Nucleus accumbens (tissue), 56 donors: Measurements from ENCODE around the gene COL18A1.
"Not testable (repeated sequence)": the region's sequence is repeated elsewhere in the genome, so short reads cannot be mapped to it uniquely, and the experiment has no call there.

ENCODE experiments used
- DNase-seq, 56 donors: peaks; one replicate each; lab custom pipeline; 2025; lab: John Stamatoyannopoulos, UW

The COL18A1 gene

GRCh38 chr21:45558044-45558721 lies 153.2 kb downstream of the COL18A1 start:
- no peak for DNase-seq

GRCh38 chr21:45559216-45560105 lies 154.5 kb downstream of the COL18A1 start:
- DNase-seq = no peak

- no peak for DNase-seq
Observed at GRCh38 chr21:45560106-45561021, 155.4 kb downstream of the COL18A1 start.

GRCh38 chr21:45561241-45561640 lies 156.3 kb downstream of the COL18A1 start:
- not testable (repeated sequence) for DNase-seq

GRCh38 chr21:45562402-45562801 lies 157.4 kb downstream of the COL18A1 start:
- no peak for DNase-seq

GRCh38 chr21:45562965-45563364 lies 158.0 kb downstream of the COL18A1 start:
- no peak for DNase-seq
